Fibroblast of mammary gland (primary cell): ENCODE data around the gene HOXD4.

ENCODE experiments used
- DNase-seq: peaks from one replicate; pipeline ENCODE4 v3.0.0-alpha.2; 2010; ENCODE audit warnings: low read depth
- H3K4me3 ChIP-seq: 2 replicates; pipeline ENCODE4 v1.5.1; 2011; ENCODE audit warnings: low read depth, mild to moderate bottlenecking, low read length, moderate library complexity; ENCODE audit not compliant: control insufficient read depth
- TF ChIP-seq, protein P1 (sequence below): conservative IDR thresholded peaks from 2 replicates; pipeline ENCODE4 v1.5.1; 2011; ENCODE audit warnings: low read depth, low read length, inconsistent platforms; ENCODE audit not compliant: control insufficient read depth, insufficient read depth

HOXD4 gene

GRCh38 chr2:176114930-176115625 lies 36.3 kb upstream of the HOXD4 start:
- TF ChIP-seq, protein P1, sequence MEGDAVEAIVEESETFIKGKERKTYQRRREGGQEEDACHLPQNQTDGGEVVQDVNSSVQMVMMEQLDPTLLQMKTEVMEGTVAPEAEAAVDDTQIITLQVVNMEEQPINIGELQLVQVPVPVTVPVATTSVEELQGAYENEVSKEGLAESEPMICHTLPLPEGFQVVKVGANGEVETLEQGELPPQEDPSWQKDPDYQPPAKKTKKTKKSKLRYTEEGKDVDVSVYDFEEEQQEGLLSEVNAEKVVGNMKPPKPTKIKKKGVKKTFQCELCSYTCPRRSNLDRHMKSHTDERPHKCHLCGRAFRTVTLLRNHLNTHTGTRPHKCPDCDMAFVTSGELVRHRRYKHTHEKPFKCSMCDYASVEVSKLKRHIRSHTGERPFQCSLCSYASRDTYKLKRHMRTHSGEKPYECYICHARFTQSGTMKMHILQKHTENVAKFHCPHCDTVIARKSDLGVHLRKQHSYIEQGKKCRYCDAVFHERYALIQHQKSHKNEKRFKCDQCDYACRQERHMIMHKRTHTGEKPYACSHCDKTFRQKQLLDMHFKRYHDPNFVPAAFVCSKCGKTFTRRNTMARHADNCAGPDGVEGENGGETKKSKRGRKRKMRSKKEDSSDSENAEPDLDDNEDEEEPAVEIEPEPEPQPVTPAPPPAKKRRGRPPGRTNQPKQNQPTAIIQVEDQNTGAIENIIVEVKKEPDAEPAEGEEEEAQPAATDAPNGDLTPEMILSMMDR = no peak
- DNase-seq = no peak
- no peak overlapping the region for H3K4me3 ChIP-seq

GRCh38 chr2:176115883-176116813 lies 35.2 kb upstream of the HOXD4 start, which contains the start of gene HOXD10:
Gene HOXD10 (plus strand): TSS chr2:176116778. CDS start chr2:176116834, 56 bp downstream.
- H3K4me3 ChIP-seq = peak within 1 kb of the TSS; percentile 33
- peak; percentile 81 for DNase-seq
- TF ChIP-seq, protein P1 = peak; percentile 40

- DNase-seq = no peak
- TF ChIP-seq, protein P1 = no peak
- H3K4me3 ChIP-seq = no peak overlapping the region
Measured at GRCh38 chr2:176117162-176117822, 34.1 kb upstream of the HOXD4 start.

- TF ChIP-seq, protein P1 = no peak
- DNase-seq = no peak
- no peak overlapping the region for H3K4me3 ChIP-seq
Measured at GRCh38 chr2:176117823-176118371, 33.5 kb upstream of the HOXD4 start.

DNA sequence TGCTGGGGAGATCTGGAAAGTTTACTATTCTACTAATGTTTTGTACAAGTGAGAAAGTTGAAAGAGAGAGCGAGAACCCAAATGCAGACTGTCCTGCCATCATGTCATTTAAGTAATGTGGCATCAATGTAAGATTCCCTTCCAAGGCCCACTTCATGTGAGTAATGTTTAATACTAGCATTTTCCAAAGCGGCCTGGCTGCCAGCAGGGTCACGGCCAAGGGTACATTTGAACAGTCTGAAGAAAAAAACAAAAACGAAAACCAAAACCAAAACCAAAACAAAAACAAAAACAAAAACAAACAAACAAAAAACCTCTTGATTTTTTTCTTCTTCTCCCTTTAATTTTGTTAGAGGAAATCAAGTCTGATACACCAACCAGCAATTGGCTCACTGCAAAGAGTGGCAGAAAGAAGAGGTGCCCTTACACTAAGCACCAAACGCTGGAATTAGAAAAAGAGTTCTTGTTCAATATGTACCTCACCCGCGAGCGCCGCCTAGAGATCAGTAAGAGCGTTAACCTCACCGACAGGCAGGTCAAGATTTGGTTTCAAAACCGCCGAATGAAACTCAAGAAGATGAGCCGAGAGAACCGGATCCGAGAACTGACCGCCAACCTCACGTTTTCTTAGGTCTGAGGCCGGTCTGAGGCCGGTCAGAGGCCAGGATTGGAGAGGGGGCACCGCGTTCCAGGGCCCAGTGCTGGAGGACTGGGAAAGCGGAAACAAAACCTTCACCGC lies 32.6 kb upstream of the HOXD4 start:
- H3K4me3 ChIP-seq = no peak overlapping the region
- TF ChIP-seq, protein P1 = peak; percentile 59
- DNase-seq = peak; percentile 50
